KOPT-K1 (cell line): ENCODE measurements around the gene CLDN8.

ENCODE experiments used
- H3K27ac ChIP-seq: fragments of 200-600 bp; sonication (generic); 2 replicates; pipeline ENCODE4 v1.5.1; 2016; ENCODE audit warnings: antibody characterized with exemption, mild to moderate bottlenecking, low read depth, low read length; ENCODE audit not compliant: poor library complexity, severe bottlenecking
- H3K36me3 ChIP-seq: fragments of 200-600 bp; sonication (generic); 2 replicates; pipeline ENCODE4 v1.5.1; 2017; ENCODE audit warnings: antibody characterized with exemption, mild to moderate bottlenecking, low read length, moderate library complexity; ENCODE audit not compliant: insufficient read depth
- H3K9me3 ChIP-seq: fragments of 200-600 bp; sonication (generic); 2 replicates; pipeline ENCODE4 v1.5.1; 2017; ENCODE audit warnings: antibody characterized with exemption, low read length, mild to moderate bottlenecking; ENCODE audit not compliant: insufficient read depth, poor library complexity, severe bottlenecking

Gene CLDN8

GRCh38 chr21:30166171-30166570 lies 49.7 kb downstream of the CLDN8 start:
- H3K9me3 ChIP-seq, result no peaks in the 10 kb centered on the region
- no peaks in the 10 kb centered on the region for H3K36me3 ChIP-seq
- no peak overlapping the region for H3K27ac ChIP-seq

GRCh38 chr21:30164796-30165195 lies 51.1 kb downstream of the CLDN8 start:
- Histone ChIP-seq H3K36me3 (no peaks in the 10 kb centered on the region), H3K27ac (no peak overlapping the region), H3K9me3 (no peaks in the 10 kb centered on the region)
